22Rv1 (cell line): ENCODE measurements around the gene MPL.

Experiments used
- ZFX ChIP-seq: fragments of 450-650 bp; IDR thresholded peaks from 2 replicates; pipeline ENCODE4 v1.6.1; 2017; ENCODE audit warnings: antibody characterized with exemption, borderline replicate concordance
- TF ChIP-seq, protein P1 (sequence below): fragments of 450-650 bp; IDR thresholded peaks from 2 replicates; pipeline ENCODE4 v1.5.1; 2017; ENCODE audit warnings: mild to moderate bottlenecking

DNA sequence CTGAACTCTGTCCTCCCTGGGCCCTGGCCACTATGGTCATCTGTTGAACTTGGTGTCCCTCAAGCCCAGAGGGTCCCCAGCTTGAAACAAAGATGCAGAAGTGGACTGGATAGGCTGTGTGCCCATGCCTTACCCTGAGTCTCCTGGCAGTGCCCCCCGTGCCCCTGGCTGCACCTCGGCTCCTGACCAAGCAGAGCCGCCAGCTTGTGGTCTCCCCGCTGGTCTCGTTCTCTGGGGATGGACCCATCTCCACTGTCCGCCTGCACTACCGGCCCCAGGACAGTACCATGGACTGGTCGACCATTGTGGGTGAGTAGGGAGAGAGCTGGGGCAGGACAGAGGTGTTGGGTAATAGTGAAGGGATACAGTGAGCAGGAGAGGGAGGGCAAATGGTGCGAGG lies 26.1 kb upstream of the MPL start:
- TF ChIP-seq, protein P1, sequence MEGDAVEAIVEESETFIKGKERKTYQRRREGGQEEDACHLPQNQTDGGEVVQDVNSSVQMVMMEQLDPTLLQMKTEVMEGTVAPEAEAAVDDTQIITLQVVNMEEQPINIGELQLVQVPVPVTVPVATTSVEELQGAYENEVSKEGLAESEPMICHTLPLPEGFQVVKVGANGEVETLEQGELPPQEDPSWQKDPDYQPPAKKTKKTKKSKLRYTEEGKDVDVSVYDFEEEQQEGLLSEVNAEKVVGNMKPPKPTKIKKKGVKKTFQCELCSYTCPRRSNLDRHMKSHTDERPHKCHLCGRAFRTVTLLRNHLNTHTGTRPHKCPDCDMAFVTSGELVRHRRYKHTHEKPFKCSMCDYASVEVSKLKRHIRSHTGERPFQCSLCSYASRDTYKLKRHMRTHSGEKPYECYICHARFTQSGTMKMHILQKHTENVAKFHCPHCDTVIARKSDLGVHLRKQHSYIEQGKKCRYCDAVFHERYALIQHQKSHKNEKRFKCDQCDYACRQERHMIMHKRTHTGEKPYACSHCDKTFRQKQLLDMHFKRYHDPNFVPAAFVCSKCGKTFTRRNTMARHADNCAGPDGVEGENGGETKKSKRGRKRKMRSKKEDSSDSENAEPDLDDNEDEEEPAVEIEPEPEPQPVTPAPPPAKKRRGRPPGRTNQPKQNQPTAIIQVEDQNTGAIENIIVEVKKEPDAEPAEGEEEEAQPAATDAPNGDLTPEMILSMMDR = no peak
- no peak for TF ChIP-seq ZFX
